HEK293T (cell line): Measurements from ENCODE around the gene TYR.
"Not testable (repeated sequence)": the region's sequence is repeated elsewhere in the genome, so short reads cannot be mapped to it uniquely, and the experiment has no call there.

Experiments
- CTCF ChIA-PET: fragments of 350-600 bp; formaldehyde crosslinking; extraction: SDS; loops from one replicate; lab custom pipeline; 2021; ENCODE audit warnings: antibody characterized with exemption, inconsistent platforms; lab: Yijun Ruan, JAX
- POLR2A ChIA-PET: fragments of 350-600 bp; formaldehyde crosslinking; extraction: SDS; loops from one replicate; lab custom pipeline; 2020; ENCODE audit warnings: antibody characterized with exemption, inconsistent platforms; lab: Yijun Ruan, JAX
- DNase-seq: peaks from one replicate; pipeline ENCODE4 v3.0.0; 2012; ENCODE audit warnings: mixed read lengths; ENCODE audit errors: extremely low spot score
- ARNT ChIP-seq: fragments of 450-650 bp; IDR thresholded peaks from 2 replicates; pipeline ENCODE4 v1.6.1; 2017; ENCODE audit warnings: mild to moderate bottlenecking
- BHLHE40 ChIP-seq: fragments of 450-650 bp; IDR thresholded peaks from 2 replicates; pipeline ENCODE4 v1.6.1; 2016; ENCODE audit warnings: mild to moderate bottlenecking, moderate library complexity, borderline replicate concordance
- CTBP1 ChIP-seq: fragments of 450-650 bp; IDR thresholded peaks from 2 replicates; pipeline ENCODE4 v1.6.1; 2016; ENCODE audit warnings: borderline replicate concordance
- ELF4 ChIP-seq: fragments of 450-650 bp; IDR thresholded peaks from 2 replicates; pipeline ENCODE4 v1.6.1; 2017; ENCODE audit warnings: antibody characterized with exemption
- FOXA1 ChIP-seq: fragments of 450-650 bp; IDR thresholded peaks from 2 replicates; pipeline ENCODE4 v1.6.1; 2016; ENCODE audit warnings: mild to moderate bottlenecking
- FOXK2 ChIP-seq: fragments of 450-650 bp; IDR thresholded peaks from 2 replicates; pipeline ENCODE4 v1.6.1; 2016; ENCODE audit warnings: mild to moderate bottlenecking
- FOXM1 ChIP-seq: fragments of 450-650 bp; IDR thresholded peaks from 2 replicates; pipeline ENCODE4 v1.6.1; 2017; ENCODE audit warnings: mild to moderate bottlenecking, borderline replicate concordance
- HDGF ChIP-seq: fragments of 450-650 bp; IDR thresholded peaks from 2 replicates; pipeline ENCODE4 v1.6.1; 2017; ENCODE audit warnings: antibody characterized with exemption, borderline replicate concordance
- L3MBTL2 ChIP-seq: fragments of 450-650 bp; conservative IDR thresholded peaks from 2 replicates; pipeline ENCODE4 v1.6.1; 2016; ENCODE audit warnings: mild to moderate bottlenecking
- LEF1 ChIP-seq: fragments of 450-650 bp; IDR thresholded peaks from 2 replicates; pipeline ENCODE4 v1.6.1; 2017; ENCODE audit warnings: mild to moderate bottlenecking, borderline replicate concordance
- NFRKB ChIP-seq: fragments of 450-650 bp; IDR thresholded peaks from 2 replicates; pipeline ENCODE4 v1.6.1; 2016; ENCODE audit warnings: mild to moderate bottlenecking, moderate library complexity
- SP1 ChIP-seq: fragments of 450-650 bp; IDR thresholded peaks from 2 replicates; pipeline ENCODE4 v1.6.1; 2017
- SUZ12 ChIP-seq: fragments of 450-650 bp; IDR thresholded peaks from 2 replicates; pipeline ENCODE4 v1.6.1; 2016; ENCODE audit warnings: mild to moderate bottlenecking
- TARDBP ChIP-seq: fragments of 450-650 bp; IDR thresholded peaks from 2 replicates; pipeline ENCODE4 v1.6.1; 2016
- ZNF384 ChIP-seq: fragments of 450-650 bp; IDR thresholded peaks from 2 replicates; pipeline ENCODE4 v1.6.1; 2016
- TF ChIP-seq, protein P1 (sequence below): fragments of 450-650 bp; IDR thresholded peaks from 2 replicates; pipeline ENCODE4 v1.6.1; 2016

TYR gene

DNA sequence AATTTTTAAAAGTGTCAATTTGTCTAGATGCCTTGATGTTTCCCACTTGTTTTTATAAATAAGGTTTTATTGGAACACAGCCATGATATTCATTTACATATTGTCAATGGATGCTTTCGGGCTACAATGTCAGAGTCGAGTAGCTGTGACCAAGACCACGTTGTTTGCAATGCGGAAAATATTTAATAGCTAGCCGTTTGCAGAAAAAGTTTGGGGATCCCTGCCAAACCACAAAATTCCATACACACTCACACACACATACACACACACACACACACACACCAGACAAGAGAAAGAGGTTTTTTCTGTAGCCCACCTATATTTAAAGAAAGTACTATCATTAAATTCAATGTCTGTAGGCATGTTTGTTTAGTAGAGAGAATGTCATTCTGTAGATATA is 58.3 kb downstream of the TYR start:
- TF ChIP-seq SUZ12 = no peak
- TF ChIP-seq ARNT = no peak
- no peak for TF ChIP-seq SP1
- TF ChIP-seq, protein P1, sequence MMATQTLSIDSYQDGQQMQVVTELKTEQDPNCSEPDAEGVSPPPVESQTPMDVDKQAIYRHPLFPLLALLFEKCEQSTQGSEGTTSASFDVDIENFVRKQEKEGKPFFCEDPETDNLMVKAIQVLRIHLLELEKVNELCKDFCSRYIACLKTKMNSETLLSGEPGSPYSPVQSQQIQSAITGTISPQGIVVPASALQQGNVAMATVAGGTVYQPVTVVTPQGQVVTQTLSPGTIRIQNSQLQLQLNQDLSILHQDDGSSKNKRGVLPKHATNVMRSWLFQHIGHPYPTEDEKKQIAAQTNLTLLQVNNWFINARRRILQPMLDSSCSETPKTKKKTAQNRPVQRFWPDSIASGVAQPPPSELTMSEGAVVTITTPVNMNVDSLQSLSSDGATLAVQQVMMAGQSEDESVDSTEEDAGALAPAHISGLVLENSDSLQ = no peak
- TF ChIP-seq FOXM1 = no peak
- no peak for TF ChIP-seq ZNF384
- no peak for TF ChIP-seq BHLHE40
- TF ChIP-seq HDGF = no peak
- TF ChIP-seq CTBP1 = no peak
- no peak for TF ChIP-seq TARDBP
- no peak for TF ChIP-seq LEF1
- no peak for TF ChIP-seq ELF4
- no peak for TF ChIP-seq FOXK2
- TF ChIP-seq FOXA1 = no peak
- TF ChIP-seq NFRKB = no peak
- no peak for TF ChIP-seq L3MBTL2
- ChIA-PET CTCF (no interaction called here), POLR2A (no interaction called here)
- DNase-seq = no peak

DNA sequence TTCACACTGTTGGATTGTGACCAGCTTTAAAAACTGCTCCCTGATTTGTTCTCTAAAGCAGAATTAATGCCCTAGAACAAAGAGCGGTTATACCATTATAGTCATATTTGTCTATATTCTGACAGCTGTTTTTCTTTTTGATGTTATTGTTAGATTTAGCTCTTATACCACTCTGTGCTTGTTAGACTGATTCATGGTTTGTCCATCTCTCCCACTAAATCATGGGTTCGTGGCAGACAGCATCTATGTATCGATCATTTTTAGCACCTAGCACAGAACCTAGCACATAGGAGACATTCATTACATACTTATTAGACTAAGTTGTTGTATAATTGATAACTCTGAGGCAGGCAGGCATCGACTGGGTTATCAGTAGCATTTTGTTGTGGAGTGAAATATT is 69.3 kb downstream of the TYR start:
- CTCF ChIA-PET, DNase-seq, POLR2A ChIA-PET: not testable (repeated sequence)

DNA sequence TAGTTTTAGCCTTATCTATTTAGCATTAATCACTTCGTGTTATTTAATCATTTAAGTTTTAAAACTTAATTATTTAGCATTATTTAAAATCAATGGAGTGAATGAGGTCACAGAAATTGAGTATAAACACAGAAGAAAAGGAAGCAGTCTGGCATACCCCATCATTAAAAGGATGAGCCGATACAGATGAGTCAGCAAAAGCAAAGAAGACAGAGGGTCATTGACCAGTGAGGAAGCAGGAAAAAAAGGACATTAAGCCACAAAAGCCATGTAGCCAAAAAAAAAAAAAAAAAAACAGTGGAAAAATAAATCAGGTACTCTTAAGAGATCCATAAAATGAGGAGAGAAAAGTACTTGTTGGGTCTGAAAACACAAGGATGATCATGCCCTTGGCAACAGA is 71.5 kb downstream of the TYR start:
- DNase-seq = no peak
- TF ChIP-seq HDGF (no peak), CTBP1 (no peak), BHLHE40 (no peak), SUZ12 (no peak)
- ChIA-PET POLR2A (no interaction called here), CTCF (no interaction called here)

DNA sequence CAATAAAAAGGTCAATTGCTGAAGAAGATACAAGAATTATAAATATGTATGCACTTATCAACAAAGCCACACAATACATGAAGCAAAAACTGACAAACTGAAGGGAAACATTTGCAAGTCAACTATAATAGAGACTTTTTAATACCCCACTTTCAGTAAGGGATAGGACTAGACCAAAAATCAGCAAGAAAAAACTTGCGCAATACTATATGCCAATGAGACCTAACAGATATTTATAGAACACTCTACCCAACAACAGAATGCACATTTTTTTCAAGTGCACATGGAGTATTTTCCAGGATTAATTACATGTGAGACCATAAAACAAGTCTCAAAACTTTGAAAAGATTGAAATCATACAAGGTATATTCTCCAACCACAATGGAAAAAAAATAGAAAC is 83.8 kb downstream of the TYR start:
- POLR2A ChIA-PET, CTCF ChIA-PET, DNase-seq: not testable (repeated sequence)

DNA sequence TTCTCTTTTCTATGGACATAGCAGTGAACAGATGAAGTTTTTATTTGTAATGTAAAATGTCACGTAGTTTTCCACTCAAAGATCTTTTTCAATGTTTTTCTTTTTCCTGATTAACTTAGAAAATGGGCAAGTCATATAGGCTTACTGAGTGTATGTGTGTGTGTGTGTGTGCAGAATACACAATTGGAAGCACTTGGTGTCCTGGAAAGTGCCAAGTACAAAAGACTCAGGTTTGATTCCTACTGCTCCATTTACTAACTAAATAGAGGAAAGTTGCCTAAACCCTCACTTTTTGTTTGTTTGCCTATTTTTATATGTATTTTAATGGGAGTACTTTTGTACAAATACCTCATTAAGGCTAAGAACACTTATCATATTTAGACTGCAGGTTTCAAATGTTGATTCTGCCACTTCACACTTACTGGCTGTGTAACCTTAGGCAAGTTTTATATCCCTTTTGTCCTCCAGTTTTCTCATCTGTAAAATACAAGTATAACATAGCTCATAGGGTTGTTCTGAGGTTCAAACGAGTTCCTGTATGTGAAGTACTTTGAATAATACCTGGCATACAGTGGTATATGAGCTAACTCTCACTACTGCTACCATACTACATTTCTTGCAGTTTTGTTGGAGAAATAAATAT is 90.1 kb downstream of the TYR start:
- CTCF ChIA-PET = no interaction called here

DNA sequence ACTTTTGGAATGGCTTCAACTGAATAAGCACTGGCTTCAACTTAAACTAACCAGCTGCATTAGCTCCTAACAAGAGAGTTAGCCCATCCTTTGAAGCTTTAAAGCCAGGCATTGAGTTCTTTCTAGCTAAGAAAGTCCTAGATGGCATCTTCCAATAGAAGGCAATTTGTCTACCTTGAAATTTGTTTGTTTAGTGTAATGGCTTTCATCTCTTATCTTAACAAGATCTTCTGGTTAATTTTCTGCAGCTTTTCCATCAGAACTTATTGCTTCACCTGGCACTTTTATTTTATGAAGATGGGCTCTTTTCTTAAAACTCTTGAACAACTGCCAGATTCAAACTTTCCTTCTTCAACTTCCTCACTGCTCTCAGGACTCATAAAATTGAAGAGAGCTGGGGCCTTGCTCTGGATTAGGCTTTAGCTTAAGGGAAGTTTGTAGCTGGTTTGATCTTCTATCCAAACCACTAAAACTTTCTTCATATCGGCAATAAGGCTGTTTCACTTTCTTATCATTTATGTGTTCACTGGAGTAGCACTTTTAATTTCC is 94.9 kb downstream of the TYR start:
- DNase-seq, POLR2A ChIA-PET, CTCF ChIA-PET: not testable (repeated sequence)

More for the DNA sequence above, 90.1 kb downstream of the TYR start:
- no peak for DNase-seq
- POLR2A ChIA-PET = no interaction called here
- TF ChIP-seq TARDBP = no peak
- no peak for TF ChIP-seq ZNF384
- TF ChIP-seq FOXA1 = no peak
- TF ChIP-seq SP1 = no peak
- no peak for TF ChIP-seq NFRKB
- no peak for TF ChIP-seq SUZ12
- no peak for TF ChIP-seq L3MBTL2
- no peak for TF ChIP-seq BHLHE40
- TF ChIP-seq ARNT = no peak
- no peak for TF ChIP-seq FOXM1
- TF ChIP-seq CTBP1 = no peak
- no peak for TF ChIP-seq HDGF
- TF ChIP-seq, protein P1 = no peak
- TF ChIP-seq ELF4 = no peak
- no peak for TF ChIP-seq LEF1
- no peak for TF ChIP-seq FOXK2

DNA sequence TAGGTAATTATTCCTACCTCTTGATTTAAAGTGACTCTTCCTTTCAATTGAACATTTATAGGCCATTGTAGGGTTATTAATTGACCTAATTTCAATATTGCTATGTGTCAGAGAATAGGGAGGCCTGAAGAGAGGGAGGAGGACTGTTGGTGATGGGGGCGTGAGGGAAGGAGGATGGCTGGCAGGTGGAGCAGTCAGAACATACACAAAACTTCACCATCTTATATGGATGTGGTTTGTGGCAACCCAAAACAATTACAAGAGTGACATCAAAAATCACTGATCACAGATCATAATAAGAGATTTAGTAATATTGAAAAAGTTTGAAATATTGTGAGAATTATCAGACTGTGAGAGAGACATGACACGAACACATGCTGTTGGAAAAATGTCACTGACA is 95.5 kb downstream of the TYR start:
- POLR2A ChIA-PET, CTCF ChIA-PET: not testable (repeated sequence)

DNA sequence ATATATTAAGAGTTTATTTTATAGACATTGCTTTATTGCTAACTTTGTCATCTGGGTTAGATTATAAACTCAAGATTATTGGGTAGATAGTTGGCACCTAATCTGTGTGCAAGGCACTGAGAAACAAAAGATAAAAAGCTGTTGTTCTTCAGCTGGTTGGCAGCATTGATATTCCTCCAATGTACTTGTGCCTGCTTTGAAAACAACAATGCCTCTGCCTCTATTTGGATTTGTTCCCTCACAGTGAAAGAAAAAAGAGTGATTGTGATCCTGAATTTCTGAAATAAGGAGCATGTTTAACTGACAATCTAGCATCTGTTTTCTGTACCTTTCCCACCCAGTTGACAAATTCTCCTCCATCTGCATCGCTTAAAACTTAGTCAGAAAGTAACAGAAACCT is 98.3 kb downstream of the TYR start:
- no peak for DNase-seq
- ChIA-PET CTCF (no interaction called here), POLR2A (no interaction called here)
- TF ChIP-seq SUZ12 (no peak), FOXM1 (no peak), NFRKB (no peak), BHLHE40 (no peak), HDGF (no peak), CTBP1 (no peak)
- TF ChIP-seq, protein P1 = no peak

More for the DNA sequence above, 95.5 kb downstream of the TYR start:
- DNase-seq = not testable (repeated sequence)
